GM18909 (cell line): ENCODE measurements around the gene KRT39.

Experiments used
- ATAC-seq: cut with Tn5 transposase; IDR thresholded peaks from one replicate; pipeline ENCODE4 v1.9.1; 2021; ENCODE audit warnings: mild to moderate bottlenecking; ENCODE audit not compliant: unreplicated experiment, poor library complexity

The KRT39 gene

DNA sequence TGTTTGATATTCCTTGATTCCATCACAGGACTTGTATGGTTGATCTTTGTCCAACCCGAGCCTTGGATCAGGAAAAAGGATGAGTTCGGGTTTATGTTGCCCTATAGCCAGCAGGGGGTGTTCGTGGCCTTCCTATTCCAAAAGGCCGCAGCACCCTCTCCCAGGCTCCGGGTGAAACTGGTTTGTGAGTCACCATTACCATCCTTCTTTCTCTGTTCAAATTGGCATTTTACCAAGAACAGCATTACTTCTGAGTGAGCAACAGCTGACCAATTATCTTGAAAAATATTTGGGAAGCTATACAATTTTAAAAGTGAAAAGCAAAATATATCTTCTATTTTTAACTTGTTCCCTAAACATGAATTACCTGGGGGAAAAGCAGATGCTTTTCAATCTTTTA lies 57.4 kb downstream of the KRT39 start:
- ATAC-seq, result no peak
